NOMO-1 treated with dmso at 0.1 percent for 144 hours (cell line): ENCODE data around the gene ADAM33.

Source experiments
- DNase-seq: peaks from one replicate; lab custom pipeline; 2025; ENCODE audit not compliant: unreplicated experiment; lab: John Stamatoyannopoulos, UW

Gene ADAM33

DNA sequence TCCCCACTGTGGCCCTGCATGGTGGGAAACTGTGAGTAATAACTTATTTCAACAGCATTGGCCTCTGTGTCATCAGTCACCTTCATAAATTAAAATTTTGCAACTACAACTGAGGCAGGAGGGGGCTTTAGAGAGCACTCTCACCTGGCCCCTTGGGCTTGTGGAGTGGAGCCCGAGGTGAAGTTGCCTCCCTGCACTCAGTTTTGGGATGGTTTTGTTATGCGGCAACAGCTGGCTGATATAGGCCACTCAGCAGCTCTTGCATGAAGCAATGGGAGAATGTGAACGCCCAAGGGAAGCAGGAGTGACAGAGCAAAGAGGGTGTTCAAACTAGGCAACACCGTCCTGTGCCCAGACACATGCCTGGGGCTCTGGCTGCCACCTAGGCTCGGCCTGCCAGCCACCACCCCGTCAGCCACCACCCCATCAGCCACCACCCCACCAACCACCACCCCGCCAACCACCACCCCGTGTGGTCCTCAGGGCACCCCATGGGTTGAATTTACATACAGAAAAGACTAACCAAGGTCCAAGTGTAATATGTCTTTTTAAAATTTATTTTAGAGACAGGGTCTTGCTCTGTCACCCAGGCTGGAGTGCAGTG is 14.3 kb downstream of the ADAM33 start:
- DNase-seq = no peak

GRCh38 chr20:3663858-3664257 is 18.0 kb downstream of the ADAM33 start:
- no peak for DNase-seq

GRCh38 chr20:3663031-3663701 is 18.6 kb downstream of the ADAM33 start, which contains the start of gene GFRA4:
Gene GFRA4, minus strand, starts transcription at chr20:3663399. Its CDS starts 0 bp downstream, at chr20:3663399.
- DNase-seq = no peak

GRCh38 chr20:3661814-3662665 is 19.8 kb downstream of the ADAM33 start:
- DNase-seq = no peak

- no peak for DNase-seq
Measured at GRCh38 chr20:3661060-3661813, 20.6 kb downstream of the ADAM33 start.

- no peak for DNase-seq
Measured at GRCh38 chr20:3660262-3661059, 21.3 kb downstream of the ADAM33 start.

DNA sequence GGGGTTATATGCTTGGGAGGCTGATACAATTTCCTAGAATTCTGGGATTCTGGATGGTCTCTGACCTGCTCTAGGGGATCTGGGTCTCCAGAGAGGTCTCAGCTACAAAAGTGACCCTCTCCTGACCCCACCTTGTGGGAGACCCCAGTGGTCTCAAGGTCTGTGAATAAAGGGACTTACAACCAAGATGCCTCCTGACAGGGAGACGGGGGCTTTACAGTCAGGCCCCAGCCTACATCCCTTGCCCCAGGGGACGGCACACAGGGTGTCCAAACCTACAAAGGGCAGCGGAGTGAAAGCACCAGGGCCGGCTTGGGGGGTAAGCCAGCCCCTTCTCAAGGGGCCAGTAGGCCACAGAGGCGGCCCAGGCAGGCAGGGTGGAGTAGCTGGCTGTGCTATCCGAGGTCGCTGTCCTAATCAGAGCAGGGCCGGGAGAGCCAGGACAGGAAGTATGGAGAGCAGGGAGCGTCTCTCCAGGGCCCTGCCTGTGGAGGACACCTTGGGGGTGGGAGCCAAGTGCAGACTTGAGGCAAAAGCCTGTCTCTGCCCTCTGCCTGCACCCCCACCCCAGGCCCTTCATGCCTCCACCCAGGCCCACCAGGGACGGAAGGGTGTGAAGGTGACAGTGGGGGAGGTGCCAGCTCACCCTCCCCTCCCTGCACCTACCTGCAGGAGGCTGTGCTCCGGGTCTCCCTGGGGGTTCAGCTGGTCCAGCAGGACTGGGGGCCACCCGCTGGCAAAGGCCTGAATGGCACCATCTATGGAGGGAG is 22.1 kb downstream of the ADAM33 start:
- DNase-seq = no peak

- DNase-seq = peak; percentile 59
Measured at GRCh38 chr20:3658716-3659491, 22.9 kb downstream of the ADAM33 start.

DNA sequence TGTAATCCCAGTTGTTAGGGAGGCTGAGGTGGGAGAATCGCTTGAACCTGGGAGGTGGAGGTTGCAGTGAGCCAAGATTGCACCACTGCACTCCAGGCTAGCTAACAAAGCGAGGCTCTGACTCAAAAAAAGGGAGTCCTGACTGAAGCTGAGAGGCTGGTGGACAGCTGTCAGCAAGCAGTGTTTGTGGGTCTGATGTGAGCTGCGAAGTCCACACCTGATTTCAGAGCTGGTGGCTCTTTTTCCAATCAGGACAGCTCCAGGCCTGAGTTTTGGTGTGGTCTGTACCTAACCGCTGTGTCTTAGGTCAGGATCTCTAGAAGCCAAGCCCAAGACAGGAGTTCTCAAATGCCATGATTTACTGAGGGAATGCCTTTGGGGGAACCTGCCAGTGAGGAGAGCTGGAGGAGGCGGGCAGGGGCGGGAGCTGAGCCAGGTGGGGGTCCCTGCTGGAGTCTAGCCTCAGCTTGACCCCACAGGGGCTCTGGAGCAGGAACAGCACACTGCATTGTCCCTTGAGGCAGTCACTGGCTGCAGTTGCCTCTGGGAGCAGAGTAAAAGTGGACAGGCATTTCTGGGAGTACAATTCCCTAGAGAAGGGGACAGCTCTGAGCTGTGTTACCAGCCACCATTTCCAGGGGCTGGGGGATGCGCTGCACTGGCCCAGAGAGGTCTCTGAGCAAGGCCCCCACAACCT is 23.6 kb downstream of the ADAM33 start:
- no peak for DNase-seq

GRCh38 chr20:3655131-3655405 is 26.7 kb downstream of the ADAM33 start:
- no peak for DNase-seq

DNA sequence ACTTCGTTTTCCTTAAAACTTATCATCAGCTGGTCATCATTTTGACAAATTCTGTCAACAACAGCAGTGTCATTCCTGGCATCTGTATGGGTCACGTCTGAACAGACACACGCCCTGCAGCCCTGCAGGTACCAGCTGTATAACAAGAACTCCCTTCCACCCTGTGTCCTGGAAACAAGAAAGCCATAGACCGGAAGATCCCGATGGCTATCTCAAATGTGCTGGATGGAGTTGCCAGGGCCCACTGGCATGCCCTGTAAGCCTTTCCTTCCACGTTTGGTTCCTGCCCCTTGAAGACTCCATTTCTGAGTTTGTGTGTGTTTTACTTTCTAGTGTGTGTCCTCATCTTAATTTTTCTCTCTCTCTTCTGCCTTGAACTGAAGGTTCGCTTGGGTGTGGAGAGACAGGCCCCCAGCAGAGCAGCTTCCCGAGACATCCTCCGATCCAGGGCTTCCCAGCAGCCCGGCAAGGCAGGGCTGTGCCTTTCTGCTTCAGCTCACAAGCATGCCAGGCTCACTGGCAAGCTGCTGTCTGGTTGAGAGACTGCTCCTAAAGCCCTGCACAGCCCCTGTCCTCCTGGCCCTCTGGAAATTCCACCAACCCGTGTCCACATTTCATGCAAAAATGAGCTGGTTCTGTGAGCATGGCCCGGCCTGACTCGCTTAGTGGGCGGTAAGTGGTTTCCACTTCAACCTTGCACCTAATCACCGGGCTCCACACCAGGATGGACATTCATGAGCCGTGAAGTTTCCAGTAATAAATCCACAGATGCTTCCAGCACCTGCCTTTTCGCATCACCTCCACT is 27.3 kb downstream of the ADAM33 start:
- no peak for DNase-seq

DNA sequence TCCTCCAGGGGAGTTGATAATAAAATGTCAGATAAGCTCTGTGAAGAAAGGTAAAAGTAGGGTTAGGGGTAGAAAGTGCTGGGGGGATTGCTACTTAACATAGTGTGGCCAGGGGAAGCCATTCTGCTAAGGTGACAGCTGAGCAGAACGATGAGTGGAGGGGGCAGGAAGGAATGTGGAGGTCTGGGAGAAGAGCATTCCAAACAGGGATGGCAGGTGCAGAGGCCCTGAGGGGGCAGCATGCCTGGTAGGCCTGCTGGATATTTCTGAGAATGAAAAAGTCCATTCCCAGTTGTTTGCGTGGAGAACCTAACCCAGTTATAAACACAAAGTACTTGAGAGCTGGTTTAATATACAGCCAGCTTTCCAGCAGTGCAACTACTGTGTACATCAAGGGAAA is 27.9 kb downstream of the ADAM33 start:
- no peak for DNase-seq

DNA sequence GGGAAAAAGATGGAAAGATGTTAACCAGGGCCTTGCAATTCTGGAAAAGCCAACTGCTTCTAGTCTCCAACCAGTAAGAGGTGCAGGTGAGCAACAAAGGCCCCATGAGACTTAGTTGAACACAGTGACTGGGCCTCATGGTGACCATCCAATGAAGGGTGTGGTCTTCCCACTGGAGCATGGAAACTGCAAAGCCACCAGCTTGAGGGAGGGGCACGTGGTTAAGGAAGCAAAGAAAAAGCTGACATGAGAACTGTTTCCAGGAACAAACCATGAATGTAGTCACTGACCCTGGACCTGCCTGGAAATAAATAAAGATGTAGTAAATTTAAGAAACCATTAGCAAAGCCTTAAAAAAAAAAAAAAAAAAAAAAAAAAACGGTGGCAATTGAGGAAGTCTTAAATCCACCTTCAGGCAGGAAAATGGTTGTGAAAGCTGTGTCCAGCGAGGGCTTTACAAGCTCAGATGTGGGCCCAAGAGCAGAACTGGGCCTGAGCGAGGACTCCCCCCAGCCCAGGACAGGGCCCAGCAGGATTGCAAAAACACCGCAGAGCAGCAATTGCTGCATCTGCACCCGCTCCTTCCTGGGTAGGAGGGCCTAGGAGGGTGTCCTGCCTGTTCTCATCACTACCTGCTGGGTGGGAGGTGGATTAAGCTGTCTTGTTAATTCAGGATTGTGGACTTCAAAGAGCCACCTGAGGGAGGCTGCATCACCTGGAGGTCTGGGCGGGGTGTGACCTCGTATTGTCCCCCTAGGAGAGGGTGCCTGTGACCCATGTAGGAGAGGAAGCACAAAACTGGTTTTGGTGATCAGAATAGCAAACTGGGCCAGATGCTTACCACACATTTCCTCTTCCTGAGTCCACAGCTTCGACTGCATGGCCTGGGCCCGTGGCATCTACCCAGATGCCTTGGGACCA is 28.9 kb downstream of the ADAM33 start:
- peak; percentile 33 for DNase-seq

- no peak for DNase-seq
Measured at GRCh38 chr20:3652221-3652620, 29.6 kb downstream of the ADAM33 start.

- no peak for DNase-seq
Measured at GRCh38 chr20:3651204-3651962, 30.4 kb downstream of the ADAM33 start.

- no peak for DNase-seq
Measured at GRCh38 chr20:3648951-3649350, 32.9 kb downstream of the ADAM33 start.
